T follicular helper cell (primary cell): ENCODE measurements around the gene KCNJ12.
"Not testable (repeated sequence)": the region's sequence is repeated elsewhere in the genome, so short reads cannot be mapped to it uniquely, and the experiment has no call there.

Experiments used
- DNase-seq: peaks from one replicate; pipeline ENCODE4 v3.0.0-alpha.2; 2020; ENCODE audit warnings: low read depth

Gene KCNJ12

DNA sequence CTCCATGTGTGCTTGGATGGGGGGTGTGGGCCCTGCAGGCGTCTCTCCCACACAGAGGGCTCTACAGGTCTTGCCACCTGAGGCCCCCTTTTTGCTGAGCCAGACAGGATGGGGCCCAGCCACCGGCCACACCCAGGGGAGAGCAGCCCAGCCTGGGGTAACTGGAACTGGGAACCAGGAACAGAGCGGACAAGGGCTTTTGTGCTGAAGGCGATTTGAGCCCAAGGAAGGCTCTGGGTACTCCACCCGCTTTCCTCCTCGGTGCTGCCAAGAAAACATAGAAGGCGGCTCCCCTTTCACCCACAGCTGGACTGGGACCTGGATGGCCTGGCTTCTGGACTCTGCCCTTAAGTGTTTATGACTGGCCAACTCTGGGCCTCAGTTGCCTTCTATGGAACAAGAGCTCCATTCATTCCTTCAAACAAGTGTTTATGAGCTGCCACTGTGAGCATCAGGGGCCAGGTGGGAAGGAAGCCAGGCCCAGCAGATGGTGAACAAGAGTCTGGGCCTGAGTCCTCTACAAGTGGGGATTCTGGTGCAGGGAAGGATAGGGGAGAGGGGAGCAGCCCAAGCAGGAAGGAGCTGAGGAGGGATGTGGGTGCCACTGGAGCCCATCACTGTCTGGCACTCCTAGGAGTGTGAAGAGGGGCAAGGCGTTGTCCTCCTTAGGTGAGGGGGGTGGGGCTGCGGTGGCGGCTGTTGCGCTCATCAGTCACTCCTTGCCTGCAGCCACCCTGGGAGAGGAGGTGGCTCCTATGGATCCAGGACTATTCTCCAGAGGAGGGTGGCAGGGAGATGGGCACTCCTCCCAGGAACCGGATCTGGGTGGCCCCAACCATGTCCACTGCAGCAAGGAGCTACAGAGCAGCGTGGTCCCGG lies 46.4 kb downstream of the KCNJ12 start:
- DNase-seq, result not testable (repeated sequence)

DNA sequence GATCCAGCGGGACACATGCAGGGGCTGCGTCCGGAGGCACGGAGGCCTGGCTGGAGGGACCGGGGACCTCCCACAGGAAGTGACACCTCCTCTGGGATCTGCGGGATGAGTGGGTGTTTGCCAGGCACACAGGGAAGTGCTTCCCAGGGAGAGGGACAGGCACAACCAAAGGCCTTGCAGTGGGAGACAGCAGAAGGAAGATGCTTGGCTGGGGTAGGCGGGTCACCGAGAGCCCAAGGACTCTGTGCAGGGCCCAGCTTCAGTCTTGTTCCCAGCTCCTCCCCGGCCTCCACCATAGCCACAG lies 47.0 kb downstream of the KCNJ12 start:
- DNase-seq, result not testable (repeated sequence)

DNA sequence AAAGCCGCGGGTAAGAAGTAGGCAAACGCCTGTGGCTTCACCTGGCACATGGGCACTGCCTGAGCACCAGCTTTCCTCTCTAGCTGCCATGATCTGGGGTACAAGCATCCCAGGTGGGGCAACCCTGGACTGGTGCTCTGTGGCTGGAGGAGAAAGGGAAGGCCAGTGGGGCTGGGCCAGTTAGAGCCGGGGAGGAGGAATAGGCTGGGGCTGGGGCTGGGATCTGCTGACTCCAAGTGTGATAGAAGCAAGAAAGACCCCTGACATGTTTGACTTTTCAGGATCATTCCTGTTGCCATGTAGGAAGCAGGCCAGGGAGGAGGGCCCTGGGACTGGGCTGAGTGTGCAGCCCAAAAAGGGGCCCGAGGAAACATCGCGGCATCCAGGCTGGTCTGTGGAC lies 48.5 kb downstream of the KCNJ12 start:
- not testable (repeated sequence) for DNase-seq

DNA sequence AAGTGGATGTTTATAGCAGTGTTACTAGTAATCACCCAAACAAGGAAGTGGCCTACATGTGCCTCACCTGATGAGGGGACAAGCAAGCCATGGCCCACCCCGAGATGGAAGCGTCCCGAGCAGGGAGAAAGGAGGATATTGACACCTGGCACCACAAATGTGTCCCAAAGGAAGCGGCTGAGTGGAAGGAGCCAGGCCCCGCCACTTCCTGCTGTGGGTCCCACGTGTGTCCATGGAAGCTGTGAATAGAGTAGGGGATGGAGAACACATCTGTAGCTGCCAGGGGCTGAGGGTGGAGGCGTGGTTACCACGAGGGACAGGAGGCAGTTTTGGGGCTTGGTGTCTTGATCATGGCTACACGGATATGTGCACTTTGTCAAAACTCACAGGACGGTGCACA lies 49.2 kb downstream of the KCNJ12 start:
- DNase-seq, result no peak

DNA sequence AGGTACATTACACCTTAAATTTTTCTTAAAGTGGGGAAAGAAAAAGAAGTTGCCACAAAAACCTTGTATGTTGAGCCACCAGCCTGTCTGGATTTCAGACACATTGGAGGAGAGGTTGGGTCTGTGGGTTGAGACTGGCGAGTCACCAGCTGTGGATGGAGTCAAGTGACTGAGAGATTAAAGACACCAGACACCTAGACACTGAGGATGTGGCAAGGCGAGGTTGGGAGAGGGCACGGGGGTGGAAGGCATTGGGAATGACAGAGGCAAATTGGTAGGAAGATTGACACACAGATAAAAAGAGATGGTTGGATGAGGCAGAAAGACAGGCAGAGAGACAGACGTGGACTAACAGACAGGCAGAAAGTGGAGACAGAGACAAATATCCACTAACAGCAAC lies 49.6 kb downstream of the KCNJ12 start:
- no peak for DNase-seq

DNA sequence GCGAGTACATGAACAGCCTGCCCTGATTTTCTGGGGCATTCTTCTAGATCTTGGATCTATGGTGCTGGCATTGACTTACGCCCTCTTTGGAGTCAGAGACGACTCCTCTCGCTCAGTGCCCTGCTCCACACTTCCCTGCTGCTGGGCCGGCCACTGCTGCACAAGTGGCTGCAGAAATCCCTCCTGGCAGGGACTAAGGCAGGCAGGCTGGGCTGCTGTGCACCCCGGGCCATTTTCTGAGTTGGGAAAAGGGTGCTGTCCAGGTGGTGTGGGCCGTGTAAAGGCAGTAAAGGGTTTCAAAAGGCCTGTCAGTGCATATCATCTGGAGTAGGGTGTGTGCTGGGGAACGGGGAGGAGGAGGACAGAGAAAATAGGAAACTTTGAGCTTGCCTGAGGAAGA lies 50.1 kb downstream of the KCNJ12 start:
- DNase-seq, result not testable (repeated sequence)

DNA sequence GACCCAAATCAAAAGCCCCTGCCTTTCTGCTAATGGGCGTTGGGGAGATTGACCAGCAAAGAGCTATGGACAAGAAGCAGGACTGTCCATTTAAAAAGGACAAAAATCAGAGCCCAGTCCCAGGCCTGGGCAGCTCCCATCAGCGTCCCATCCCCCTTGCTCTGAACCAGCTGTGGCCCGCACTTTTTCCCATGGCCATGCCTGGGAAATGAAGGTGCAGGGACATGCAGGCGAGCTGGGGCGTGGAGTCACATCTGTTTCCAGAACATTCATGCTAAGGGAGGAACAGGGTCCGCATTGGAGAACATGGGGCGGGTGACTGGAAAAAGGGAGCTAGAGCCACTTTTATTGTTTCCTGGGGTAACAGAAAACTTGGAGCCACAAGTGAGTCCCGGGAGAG lies 50.7 kb downstream of the KCNJ12 start:
- DNase-seq, result not testable (repeated sequence)

DNA sequence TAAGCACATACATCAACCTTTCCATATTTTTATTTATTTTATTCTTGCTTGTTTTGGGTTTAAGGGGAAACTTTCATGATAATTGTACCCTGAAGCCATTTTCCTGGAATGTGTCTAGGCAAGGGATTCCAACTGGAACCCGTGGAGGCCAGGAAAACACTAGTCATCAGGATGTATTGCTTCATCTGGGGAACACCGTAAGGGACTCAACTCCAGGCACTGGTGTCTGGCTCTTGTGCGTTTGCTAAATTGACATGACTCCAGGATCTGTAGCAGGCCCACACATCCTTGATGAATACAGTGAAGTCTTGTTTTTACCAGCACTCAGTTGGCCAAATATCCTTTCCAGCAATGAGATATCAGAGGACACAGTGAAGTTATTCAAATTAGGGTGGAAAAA lies 51.6 kb downstream of the KCNJ12 start:
- DNase-seq, result not testable (repeated sequence)

DNA sequence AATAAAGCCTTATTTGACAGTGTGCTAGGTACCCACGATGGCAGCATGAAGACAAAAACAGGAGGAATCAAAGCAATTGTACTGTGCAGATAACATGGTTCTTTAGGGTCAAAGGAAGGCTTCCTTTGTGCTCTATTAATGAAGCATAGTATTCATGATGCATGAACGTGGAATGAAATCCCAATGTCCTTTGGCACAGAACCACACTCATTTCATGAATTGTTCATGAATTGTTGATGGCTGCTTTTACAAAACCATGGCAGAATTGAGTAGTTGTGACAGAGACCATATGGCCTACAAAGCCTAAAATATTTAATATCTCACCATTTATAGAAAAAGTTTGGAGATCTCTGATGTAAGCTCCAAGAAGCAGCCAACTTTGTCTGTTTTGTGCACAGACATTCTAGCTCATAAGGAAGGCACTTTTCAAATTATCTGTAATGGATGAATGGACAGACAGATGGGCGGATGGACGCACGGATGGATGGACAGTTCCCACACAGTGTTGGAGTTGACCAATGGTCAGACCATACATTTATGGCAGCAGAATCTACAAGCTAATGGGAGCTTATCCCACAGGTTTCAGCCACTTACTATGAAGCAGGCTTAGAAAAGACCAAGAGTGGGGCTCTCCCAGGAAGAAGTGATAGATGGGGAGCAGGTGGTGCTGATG lies 52.7 kb downstream of the KCNJ12 start:
- DNase-seq, result not testable (repeated sequence)

DNA sequence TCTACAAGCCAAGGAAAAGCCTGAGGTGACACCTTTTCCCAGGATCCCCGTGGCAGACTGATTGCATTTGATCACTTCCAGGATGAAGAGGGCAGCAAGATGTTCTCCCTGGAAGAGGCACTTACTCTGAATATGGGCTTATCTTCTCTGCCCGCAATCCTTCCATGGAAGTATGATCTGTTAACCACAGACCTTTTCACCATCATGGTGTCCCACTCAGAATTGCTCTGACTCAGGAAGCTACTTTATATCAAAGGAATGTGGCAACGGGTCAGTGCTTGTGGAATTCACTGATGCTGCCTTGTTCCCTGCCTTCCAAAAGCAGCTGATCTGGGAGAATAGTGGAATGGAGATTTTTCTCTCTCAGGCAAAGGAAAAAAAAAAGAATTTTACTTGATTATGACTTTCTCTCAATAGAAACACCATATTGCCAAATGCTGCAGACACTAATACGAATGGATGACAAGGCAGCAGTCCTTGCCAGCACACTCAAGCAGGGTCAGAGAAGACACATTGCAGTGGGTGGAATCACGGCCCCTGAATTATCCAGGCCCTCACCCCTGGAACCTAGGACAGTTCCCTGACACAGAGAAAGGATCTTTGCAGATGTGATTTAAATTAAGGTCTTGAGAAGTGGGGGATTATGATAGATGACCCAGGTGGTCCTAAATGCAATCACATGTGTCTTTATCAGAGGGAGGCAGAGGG lies 53.9 kb downstream of the KCNJ12 start:
- DNase-seq, result not testable (repeated sequence)

DNA sequence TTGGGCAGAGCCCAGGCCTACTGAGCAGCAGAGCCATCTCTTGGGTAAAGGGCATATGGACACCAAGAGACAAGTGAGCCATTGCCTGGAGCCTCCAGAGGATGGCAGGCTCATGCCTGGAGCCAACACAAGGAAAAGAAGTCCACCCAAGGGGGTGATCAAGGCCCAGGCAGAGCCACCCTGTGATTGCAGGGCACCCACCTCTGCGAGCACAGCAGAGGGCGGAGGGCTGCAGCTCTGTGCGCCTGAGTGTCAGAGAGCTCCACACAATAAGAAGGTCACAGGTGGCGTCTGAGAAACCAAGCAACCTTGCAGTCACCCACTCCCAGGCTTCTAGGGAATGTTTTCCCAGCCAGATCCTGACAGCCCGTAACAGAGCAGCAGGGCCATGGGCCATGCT lies 57.8 kb downstream of the KCNJ12 start:
- DNase-seq, result not testable (repeated sequence)

DNA sequence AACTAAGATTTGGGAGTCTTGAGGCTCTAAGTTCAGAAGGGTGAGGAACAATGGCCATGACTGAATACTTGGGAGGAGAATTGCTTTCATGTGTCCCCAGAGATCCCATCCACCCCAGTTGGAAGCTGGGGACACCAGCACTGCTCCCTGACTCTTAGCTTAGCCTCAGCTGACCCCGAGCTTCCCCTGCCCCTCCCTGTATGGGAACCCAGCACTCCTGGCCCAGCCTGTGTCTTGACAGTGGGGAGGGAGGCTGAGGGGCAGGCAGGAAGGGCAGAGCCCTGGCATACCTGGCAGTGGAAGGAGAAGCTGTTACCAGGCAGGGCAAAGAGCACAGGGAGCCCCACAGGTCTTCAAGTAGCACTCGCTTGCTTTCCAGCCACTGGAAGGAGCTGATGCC lies 58.8 kb downstream of the KCNJ12 start:
- DNase-seq, result not testable (repeated sequence)

DNA sequence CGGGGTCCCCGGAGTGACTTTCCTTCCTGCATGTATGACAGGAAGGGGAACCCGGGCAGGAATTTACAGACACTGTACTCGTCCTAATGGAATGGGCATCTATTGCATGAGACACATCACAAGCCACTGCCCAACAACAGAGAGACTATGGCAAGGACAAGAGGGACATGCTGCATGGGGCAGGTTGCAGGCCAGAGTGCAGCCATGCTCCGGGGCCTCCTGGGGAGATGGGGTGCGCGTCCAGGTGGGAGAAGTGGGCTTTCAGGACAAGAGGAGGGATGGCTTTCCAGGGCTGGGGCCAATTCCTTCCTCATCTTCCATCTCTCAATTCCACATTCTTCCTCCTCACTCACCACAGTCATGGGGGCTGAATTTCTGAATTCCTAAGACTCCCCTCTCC lies 60.3 kb downstream of the KCNJ12 start:
- not testable (repeated sequence) for DNase-seq

DNA sequence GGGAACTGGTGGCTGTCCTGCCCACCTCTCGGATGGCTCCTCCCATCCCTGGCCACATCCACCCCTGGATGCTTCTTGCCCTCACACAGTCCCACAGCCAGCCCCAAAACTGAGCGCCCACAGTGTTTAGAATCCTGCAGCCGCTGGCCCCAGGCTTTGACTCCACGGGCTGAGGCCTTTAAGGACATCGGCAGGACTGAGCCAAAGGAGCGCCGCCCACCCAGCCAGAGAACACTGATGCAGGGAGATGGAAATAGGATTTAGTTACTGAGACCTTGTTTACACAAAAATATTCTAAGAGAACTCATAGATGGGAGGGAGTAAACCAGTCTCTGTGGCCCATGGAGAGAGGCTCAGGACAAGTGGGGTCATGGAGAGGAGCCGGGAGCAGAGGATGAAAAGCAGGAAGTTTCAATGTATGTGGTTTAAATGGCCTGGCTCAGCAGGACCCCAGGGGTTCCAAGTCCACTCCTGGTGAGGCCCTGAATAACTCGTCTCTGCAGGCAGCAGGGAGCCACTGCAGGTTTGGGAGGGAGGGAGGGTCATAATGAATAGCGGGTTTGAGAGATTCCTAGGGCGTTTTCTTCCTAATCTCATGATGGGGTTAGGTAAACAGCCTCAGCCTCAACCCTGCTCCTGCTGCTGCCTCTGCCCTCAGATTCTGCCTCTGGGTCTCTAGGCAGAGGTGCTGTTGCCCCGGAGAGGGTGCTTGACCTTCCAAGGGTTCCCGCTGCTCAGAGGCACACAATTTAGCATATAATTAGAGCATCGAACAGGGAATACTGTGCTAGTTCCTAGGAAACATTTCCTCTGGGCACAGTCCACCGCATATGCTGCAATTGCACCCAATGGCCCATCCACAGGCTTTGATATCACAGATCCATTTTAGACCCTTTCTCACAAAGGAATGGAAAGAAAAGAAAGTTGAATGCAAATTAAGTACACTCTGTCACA lies 61.0 kb downstream of the KCNJ12 start:
- DNase-seq, result not testable (repeated sequence)

DNA sequence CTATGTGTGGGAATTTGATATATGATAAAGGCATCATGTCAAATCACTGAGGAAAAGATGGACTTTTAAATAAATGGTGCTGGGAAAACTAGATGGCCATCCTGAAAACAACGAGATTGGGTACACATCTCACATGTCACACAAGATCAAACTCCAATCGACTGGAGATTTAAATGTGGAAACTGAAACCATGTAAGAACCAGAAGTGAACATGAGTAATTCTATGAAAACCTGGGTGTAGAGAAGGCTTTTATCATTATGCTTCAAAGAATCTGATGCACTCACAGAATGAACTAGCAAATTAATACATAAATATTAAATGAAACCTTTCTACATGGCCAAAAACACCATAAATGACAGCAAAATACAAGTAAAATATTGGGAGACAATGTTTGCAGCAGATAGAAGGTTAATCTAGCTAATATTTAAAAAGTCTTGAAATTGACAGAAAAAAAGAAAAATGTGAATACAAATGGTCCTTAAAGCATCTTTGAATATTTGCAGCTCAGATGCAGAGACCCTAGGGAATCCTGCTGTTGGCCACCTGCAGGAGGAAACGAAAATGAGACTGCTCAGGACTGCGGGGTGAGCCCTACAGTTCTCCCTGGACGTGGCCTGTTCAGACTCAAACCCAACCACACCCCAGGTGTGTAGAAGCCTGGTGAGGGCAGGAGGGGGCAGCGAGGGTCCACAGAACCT lies 62.3 kb downstream of the KCNJ12 start:
- not testable (repeated sequence) for DNase-seq

DNA sequence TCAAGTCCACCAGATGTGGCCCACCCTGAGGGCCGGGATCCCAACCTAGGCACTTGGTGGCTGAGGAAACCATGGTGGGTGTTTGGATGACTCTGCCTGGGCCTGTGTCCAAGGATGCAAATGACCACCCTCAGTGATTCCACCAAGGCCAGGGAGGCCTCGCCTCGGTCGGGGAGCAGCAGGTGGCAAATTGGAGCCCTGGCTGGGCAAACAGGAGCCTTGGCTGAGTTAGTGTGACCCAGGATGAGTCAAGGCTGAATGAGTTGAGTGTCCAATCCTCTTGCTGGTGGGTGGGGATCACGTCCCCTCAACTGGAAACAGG lies 62.8 kb downstream of the KCNJ12 start:
- not testable (repeated sequence) for DNase-seq

DNA sequence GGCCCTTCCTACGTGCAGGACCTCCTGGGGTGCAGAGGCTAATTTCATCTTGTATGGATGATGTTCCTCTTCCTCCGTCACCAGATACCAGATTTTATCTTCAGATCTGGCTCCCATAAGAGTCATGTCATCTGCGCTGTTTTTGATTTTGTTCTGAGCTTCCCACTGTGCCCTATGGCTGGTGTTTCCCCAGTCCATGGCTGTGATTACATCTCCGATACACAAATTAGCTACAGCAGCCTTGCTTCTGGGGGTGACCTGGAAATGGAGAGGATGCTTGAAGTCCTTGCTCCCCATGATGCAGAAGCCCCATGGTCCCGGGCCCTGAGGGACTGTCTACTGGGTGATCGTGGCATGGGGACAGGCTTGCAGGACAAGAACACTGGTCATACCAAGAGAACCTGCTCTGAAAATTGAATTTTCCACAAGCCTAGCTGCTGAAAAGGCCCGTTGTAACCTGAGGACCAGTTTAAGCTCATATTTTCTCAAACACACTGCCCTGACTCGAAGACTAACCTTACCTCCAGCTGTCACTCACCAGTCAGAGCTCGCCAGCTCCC lies 69.0 kb downstream of the KCNJ12 start:
- no peak for DNase-seq

DNA sequence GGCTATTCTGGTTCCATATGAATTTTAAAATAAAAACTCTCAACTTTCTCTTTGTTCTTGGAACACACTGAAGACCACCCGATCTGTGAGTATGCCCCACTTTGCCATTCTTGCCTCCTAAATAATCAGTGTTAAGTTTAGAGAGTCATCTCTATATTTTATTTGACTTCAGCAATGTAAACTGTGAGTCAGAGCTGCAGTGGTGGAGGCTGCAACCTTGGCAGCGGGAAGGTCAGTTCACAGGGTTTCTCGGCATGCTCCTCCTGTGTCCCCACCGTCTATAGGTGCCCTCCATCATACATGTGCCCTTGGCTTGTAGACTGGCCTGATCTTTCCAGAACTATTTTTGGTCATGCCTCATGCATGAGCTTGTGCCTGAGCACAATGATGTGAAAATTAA lies 71.4 kb downstream of the KCNJ12 start:
- not testable (repeated sequence) for DNase-seq

DNA sequence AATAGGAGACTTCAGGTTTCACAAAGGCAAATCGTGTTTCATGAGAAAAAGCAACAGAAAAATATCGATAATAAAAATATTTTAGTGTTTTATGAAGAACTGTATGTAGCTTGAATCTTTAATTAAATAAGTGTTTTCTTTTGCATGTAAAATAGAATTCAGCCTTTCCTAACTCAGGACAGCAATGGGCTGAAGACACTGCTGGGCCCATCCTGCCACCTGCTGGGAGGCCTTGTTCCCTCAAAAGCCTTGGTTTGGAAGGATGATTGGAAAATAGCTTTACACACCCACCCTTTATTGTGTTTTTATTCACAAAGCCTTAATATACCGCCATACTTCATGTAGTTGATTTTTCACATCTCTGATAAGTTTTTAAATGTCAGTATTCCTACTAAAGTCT lies 73.7 kb downstream of the KCNJ12 start:
- DNase-seq, result not testable (repeated sequence)

DNA sequence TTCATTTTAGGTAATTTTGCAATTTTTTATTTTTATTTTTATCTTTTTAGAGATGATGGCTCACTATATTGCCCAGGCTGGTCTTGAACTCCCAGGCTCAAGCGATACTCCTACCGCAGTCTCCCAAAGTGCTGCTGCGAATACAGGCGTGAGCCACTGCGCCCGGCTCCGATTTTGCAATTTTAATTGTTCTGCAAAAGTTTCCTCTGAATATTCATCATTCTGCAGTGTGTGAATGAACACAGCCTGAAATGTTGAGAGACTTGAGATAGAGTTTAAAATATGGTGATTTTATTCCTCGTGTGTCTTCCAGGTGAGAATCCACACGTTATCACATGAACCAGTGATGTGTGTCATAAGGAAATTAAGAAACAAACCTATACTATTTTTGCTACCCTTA lies 75.8 kb downstream of the KCNJ12 start:
- no peak for DNase-seq
